ENCODE data around the gene SELPLG. TPM values are rescaled to one million over a fixed set of nuclear protein-coding genes. Genes with fewer than 3 reads are reported as not detected.

The SELPLG gene
- total and polyA plus RNA-seq, 4 experiments from 2014 or later: 175 to 781 (median 330) TPM

DNA sequence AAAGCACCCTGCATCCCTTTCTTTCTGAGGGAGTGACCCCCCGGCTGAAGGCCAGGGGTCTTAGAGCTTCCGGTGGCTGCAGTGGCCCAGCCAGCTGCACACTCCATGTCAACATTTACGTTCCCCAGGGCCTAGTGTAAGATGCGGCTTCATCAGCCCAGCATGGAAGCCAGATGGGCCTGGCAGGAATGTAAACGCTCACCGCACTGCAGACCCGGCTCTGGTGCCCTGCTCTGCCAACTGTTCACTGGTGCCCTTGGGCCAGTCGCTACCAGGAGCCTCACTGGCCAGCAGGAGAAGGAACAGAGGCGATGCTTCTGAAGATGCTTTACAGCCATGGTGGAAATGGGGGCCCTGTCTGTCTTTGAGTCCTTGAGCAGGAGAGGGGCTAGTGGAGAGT, 27.2 kb downstream of the SELPLG start:
- CTCF ChIA-PET (ENCODE audit: partially characterized antibody): interaction anchor here (4.1 kb wide), 1 partner anchor 11 kb away, joined by 29 read pairs; no protein-coding TSS in a partner anchor
- peaks cover 0 to 2% (median under 1%) of the 10 kb centered on the region in 4 donors for H3K4me1 Mint-ChIP-seq
- no peak overlapping the region for H3K27ac Mint-ChIP-seq
- Histone ChIP-seq H3K4me3 (ENCODE audit: low read length in 2 of 2) (no peak overlapping the region), H3K27ac (ENCODE audit: low read depth, low read length) (no peak overlapping the region), H3K9me3 (ENCODE audit: control insufficient read depth in 1 of 2, low read length in 2 of 2) (no peaks in the 10 kb centered on the region), H3K36me3 (ENCODE audit: insufficient read depth, low read length) (no peaks in the 10 kb centered on the region), H3K4me1 (ENCODE audit: insufficient read depth, low read length) (no peaks in the 10 kb centered on the region), H3K27me3 (ENCODE audit: insufficient read depth, low read length) (no peaks in the 10 kb centered on the region)
- POLR2A ChIA-PET (ENCODE audit: partially characterized antibody): no interaction called here
- DNase-seq: no peak
- intact Hi-C loops (cut with micrococcal nuclease): no loop called here
- no peaks in the 10 kb centered on the region for H3K27me3 Mint-ChIP-seq
- H3K36me3 Mint-ChIP-seq: no peaks in the 10 kb centered on the region
- no peaks in the 10 kb centered on the region for H3K9me3 Mint-ChIP-seq
- no peak overlapping the region for H3K4me3 Mint-ChIP-seq

GRCh38 chr12:108605690-108606406, 27.8 kb downstream of the SELPLG start:
- H3K27ac ChIP-seq (ENCODE audit: low read depth, low read length): no peak overlapping the region
- no peaks in the 10 kb centered on the region for H3K4me1 Mint-ChIP-seq
- no peaks in the 10 kb centered on the region for H3K9me3 Mint-ChIP-seq
- H3K36me3 ChIP-seq (ENCODE audit: insufficient read depth, low read length): no peaks in the 10 kb centered on the region
- no peak overlapping the region for H3K4me3 ChIP-seq (ENCODE audit: low read length in 2 of 2)
- intact Hi-C loops (cut with micrococcal nuclease): no loop called here
- no peaks in the 10 kb centered on the region for H3K36me3 Mint-ChIP-seq
- ChIA-PET CTCF (ENCODE audit: partially characterized antibody) (interaction anchor here (4.1 kb wide), 1 partner anchor 12 kb away, joined by 29 read pairs; no protein-coding TSS in a partner anchor), POLR2A (ENCODE audit: partially characterized antibody) (no interaction called here)
- no peaks in the 10 kb centered on the region for H3K4me1 ChIP-seq (ENCODE audit: insufficient read depth, low read length)
- no peaks in the 10 kb centered on the region for H3K9me3 ChIP-seq (ENCODE audit: control insufficient read depth in 1 of 2, low read length in 2 of 2)
- DNase-seq: no peak
- H3K27ac Mint-ChIP-seq: peak overlapping the region in 3 of 7 donors; percentile 42 to 83 (median 48)
- H3K27me3 ChIP-seq (ENCODE audit: insufficient read depth, low read length): no peaks in the 10 kb centered on the region
- H3K4me3 Mint-ChIP-seq: no peak overlapping the region
- no peaks in the 10 kb centered on the region for H3K27me3 Mint-ChIP-seq

- ChIA-PET CTCF (ENCODE audit: partially characterized antibody) (interaction anchor here (1.3 kb wide), 1 partner anchor 15 kb away, joined by 4 read pairs; no protein-coding TSS in a partner anchor), POLR2A (ENCODE audit: partially characterized antibody) (no interaction called here)
- Histone ChIP-seq H3K36me3 (ENCODE audit: insufficient read depth, low read length) (no peaks in the 10 kb centered on the region), H3K27me3 (ENCODE audit: insufficient read depth, low read length) (no peaks in the 10 kb centered on the region), H3K4me3 (ENCODE audit: low read length in 2 of 2) (no peak overlapping the region), H3K4me1 (ENCODE audit: insufficient read depth, low read length) (no peaks in the 10 kb centered on the region), H3K27ac (ENCODE audit: low read depth, low read length) (no peak overlapping the region), H3K9me3 (ENCODE audit: control insufficient read depth in 1 of 2, low read length in 2 of 2) (no peaks in the 10 kb centered on the region)
- no peaks in the 10 kb centered on the region for H3K36me3 Mint-ChIP-seq
- no peaks in the 10 kb centered on the region for H3K27me3 Mint-ChIP-seq
- H3K27ac Mint-ChIP-seq: peak overlapping the region in 1 of 7 donors; percentile 24
- no peak for DNase-seq
- H3K4me1 Mint-ChIP-seq: no peaks in the 10 kb centered on the region
- H3K4me3 Mint-ChIP-seq: no peak overlapping the region
- no peaks in the 10 kb centered on the region for H3K9me3 Mint-ChIP-seq
- intact Hi-C loops (cut with micrococcal nuclease): no loop called here
Observed at GRCh38 chr12:108605000-108605689, 28.5 kb downstream of the SELPLG start.

DNA sequence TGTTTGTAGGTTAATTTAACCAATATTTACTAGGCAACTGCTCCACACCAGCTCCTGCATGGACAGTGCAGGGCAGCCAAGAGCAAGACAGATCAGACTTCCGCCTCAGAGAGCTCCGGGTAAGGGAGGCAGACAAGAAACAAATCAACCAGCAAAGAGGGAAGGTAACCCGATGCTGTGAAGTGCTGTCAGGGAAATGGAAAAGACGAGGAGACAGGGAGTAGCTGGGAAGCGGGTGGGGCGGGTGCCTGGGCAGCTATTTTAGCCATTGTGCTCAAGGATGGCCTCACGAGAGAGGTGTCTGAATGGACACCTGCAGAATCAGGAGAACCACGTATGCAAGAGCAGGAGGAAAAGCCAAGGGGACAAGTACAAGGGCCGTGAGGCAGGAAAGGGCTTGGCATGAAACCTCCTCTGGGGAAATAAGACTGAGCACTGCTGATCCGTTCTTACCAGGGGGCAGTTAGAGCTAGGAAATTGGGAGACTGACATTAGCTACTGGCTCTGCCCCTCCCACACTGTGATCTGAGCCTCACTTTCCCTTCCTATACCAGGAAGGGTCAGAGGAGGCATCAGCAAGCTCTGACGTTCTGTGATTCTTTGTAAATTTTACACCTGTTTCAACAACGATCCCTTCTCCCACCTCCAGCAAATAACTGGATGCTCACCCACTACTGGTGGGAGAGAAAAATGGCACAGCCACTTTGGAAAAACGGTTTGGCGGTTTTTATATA, 29.3 kb downstream of the SELPLG start:
- H3K9me3 Mint-ChIP-seq: no peaks in the 10 kb centered on the region
- H3K4me1 ChIP-seq (ENCODE audit: insufficient read depth, low read length): no peaks in the 10 kb centered on the region
- no peak overlapping the region for H3K4me3 ChIP-seq (ENCODE audit: low read length in 2 of 2)
- peak overlapping the region in 1 of 7 donors; percentile 24 for H3K27ac Mint-ChIP-seq
- no peaks in the 10 kb centered on the region for H3K36me3 Mint-ChIP-seq
- no peaks in the 10 kb centered on the region for H3K27me3 Mint-ChIP-seq
- H3K36me3 ChIP-seq (ENCODE audit: insufficient read depth, low read length): no peaks in the 10 kb centered on the region
- no peaks in the 10 kb centered on the region for H3K9me3 ChIP-seq (ENCODE audit: control insufficient read depth in 1 of 2, low read length in 2 of 2)
- no peaks in the 10 kb centered on the region for H3K4me1 Mint-ChIP-seq
- POLR2A ChIA-PET (ENCODE audit: partially characterized antibody): no interaction called here
- no peak for DNase-seq
- H3K27me3 ChIP-seq (ENCODE audit: insufficient read depth, low read length): no peaks in the 10 kb centered on the region
- CTCF ChIA-PET (ENCODE audit: partially characterized antibody): interaction anchor here (1.0 to 1.5 kb wide), 3 partner anchors 14 to 49 kb away, joined by 3 to 4 read pairs (median 4); no protein-coding TSS in a partner anchor
- H3K4me3 Mint-ChIP-seq: no peak overlapping the region
- no peak overlapping the region for H3K27ac ChIP-seq (ENCODE audit: low read depth, low read length)
- intact Hi-C loops (cut with micrococcal nuclease): no loop called here

GRCh38 chr12:108603743-108604142, 30.0 kb downstream of the SELPLG start:
- Mint-ChIP-seq H3K27ac (peak overlapping the region in 3 of 7 donors; percentile 48 to 64 (median 50)), H3K27me3 (no peaks in the 10 kb centered on the region), H3K4me3 (no peak overlapping the region), H3K36me3 (no peaks in the 10 kb centered on the region), H3K9me3 (no peaks in the 10 kb centered on the region), H3K4me1 (no peaks in the 10 kb centered on the region)
- Histone ChIP-seq H3K36me3 (ENCODE audit: insufficient read depth, low read length) (no peaks in the 10 kb centered on the region), H3K4me3 (ENCODE audit: low read length in 2 of 2) (no peak overlapping the region), H3K27ac (ENCODE audit: low read depth, low read length) (no peak overlapping the region), H3K4me1 (ENCODE audit: insufficient read depth, low read length) (no peaks in the 10 kb centered on the region), H3K9me3 (ENCODE audit: control insufficient read depth in 1 of 2, low read length in 2 of 2) (no peaks in the 10 kb centered on the region), H3K27me3 (ENCODE audit: insufficient read depth, low read length) (no peaks in the 10 kb centered on the region)
- POLR2A ChIA-PET (ENCODE audit: partially characterized antibody): no interaction called here
- CTCF ChIA-PET (ENCODE audit: partially characterized antibody): interaction anchor here (1.0 to 1.5 kb wide), 2 partner anchors 14 to 50 kb away, joined by 3 to 4 read pairs; no protein-coding TSS in a partner anchor
- no peak for DNase-seq
- intact Hi-C loops (cut with micrococcal nuclease): no loop called here

DNA sequence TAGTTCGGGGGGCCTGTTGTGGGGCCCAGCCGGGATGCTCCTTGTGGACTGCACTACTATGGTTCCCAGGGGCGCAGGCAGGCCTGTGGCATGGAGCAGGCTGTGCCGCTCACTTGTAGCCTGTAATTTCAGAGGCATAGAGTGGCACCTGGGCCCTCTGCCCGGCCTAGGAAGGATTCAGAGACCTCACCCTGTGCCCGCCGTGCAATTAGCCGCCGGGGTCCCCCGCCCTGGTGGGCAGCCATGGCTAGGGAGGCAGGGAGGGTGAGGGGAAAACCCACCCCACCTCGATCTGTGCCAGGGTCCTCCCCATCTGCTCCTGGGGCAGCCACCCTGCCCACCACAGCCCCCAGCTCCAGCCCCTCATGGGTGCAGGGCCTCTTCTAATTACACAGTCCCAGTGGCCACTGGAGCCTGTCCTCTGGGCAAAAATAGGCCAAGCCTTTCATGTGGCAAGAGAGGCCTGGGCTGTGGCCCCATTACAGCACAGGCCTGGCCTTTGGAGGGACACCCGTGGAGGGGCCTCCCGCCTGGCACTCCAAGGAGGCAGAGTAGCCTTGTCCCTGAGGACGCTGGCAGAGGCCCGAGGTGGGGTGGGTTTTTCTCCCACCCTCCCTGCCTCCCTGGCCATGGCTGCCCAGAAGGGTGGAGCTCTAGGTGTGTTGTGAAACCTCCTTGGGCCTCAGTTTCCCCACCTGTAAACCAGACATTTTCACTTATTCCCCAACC, 30.6 kb downstream of the SELPLG start:
- Histone ChIP-seq H3K36me3 (ENCODE audit: insufficient read depth, low read length) (no peaks in the 10 kb centered on the region), H3K9me3 (ENCODE audit: control insufficient read depth in 1 of 2, low read length in 2 of 2) (no peaks in the 10 kb centered on the region), H3K27ac (ENCODE audit: low read depth, low read length) (no peak overlapping the region), H3K4me1 (ENCODE audit: insufficient read depth, low read length) (no peaks in the 10 kb centered on the region), H3K27me3 (ENCODE audit: insufficient read depth, low read length) (no peaks in the 10 kb centered on the region), H3K4me3 (ENCODE audit: low read length in 2 of 2) (no peak overlapping the region)
- no peak for DNase-seq
- Mint-ChIP-seq H3K27me3 (no peaks in the 10 kb centered on the region), H3K4me3 (no peak overlapping the region), H3K4me1 (no peaks in the 10 kb centered on the region), H3K9me3 (no peaks in the 10 kb centered on the region), H3K27ac (no peak overlapping the region), H3K36me3 (no peaks in the 10 kb centered on the region)
- intact Hi-C loops (cut with micrococcal nuclease): no loop called here
- ChIA-PET POLR2A (ENCODE audit: partially characterized antibody) (no interaction called here), CTCF (ENCODE audit: partially characterized antibody) (interaction anchor here (1.5 kb wide), 1 partner anchor 50 kb away, joined by 3 read pairs; no protein-coding TSS in a partner anchor)

Measured in CD4-positive, alpha-beta memory T cell (primary cell).